Measurements from ENCODE around the gene TTC7B. TPM values are rescaled to one million over a fixed set of nuclear protein-coding genes. Genes with fewer than 3 reads are reported as not detected.

Gene TTC7B
- total RNA-seq, 1 experiment from 2014 or later: 9.6 TPM

DNA sequence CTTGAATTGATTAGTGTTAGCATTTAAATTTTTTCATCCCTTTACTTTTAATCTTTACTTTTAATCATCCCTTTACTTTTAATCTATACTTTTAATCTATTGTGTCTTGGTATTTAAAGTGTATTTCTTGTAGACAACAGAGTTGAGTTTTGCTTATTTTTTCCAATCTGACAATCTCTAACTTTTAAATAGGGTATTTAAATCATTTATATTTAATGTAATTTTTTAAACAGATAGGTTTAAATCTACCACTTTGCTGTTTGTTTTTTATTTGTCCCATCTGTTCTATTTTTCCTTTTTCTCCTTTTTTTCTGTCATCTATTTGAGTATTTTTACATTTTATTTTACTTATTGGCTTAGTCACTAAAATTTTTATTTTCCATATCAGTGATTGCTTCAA, 68.3 kb downstream of the TTC7B start:
- H3K36me3 Mint-ChIP-seq (ENCODE audit: insufficient read depth, unreplicated experiment): no peaks in the 10 kb centered on the region
- CTCF ChIA-PET: no interaction called here
- H3K4me3 Mint-ChIP-seq (ENCODE audit: low read depth, unreplicated experiment): no peak overlapping the region
- no peaks in the 10 kb centered on the region for H3K27me3 Mint-ChIP-seq (ENCODE audit: unreplicated experiment)
- H3K27ac Mint-ChIP-seq (ENCODE audit: unreplicated experiment): no peak overlapping the region
- H3K4me1 Mint-ChIP-seq (ENCODE audit: low read depth, unreplicated experiment): no peaks in the 10 kb centered on the region
- no TSS peak for BruUV-seq (replicated peaks)
- TF ChIP-seq, protein P1, sequence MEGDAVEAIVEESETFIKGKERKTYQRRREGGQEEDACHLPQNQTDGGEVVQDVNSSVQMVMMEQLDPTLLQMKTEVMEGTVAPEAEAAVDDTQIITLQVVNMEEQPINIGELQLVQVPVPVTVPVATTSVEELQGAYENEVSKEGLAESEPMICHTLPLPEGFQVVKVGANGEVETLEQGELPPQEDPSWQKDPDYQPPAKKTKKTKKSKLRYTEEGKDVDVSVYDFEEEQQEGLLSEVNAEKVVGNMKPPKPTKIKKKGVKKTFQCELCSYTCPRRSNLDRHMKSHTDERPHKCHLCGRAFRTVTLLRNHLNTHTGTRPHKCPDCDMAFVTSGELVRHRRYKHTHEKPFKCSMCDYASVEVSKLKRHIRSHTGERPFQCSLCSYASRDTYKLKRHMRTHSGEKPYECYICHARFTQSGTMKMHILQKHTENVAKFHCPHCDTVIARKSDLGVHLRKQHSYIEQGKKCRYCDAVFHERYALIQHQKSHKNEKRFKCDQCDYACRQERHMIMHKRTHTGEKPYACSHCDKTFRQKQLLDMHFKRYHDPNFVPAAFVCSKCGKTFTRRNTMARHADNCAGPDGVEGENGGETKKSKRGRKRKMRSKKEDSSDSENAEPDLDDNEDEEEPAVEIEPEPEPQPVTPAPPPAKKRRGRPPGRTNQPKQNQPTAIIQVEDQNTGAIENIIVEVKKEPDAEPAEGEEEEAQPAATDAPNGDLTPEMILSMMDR (IDR thresholded peaks at IDR 0.05; ENCODE audit: unreplicated experiment): no peak
- no peaks in the 10 kb centered on the region for H3K9me3 Mint-ChIP-seq (ENCODE audit: low read depth, unreplicated experiment)
- no peak for DNase-seq
- intact Hi-C loops (cut with micrococcal nuclease; ENCODE audit: unreplicated experiment): no loop called here

GRCh38 chr14:90743826-90744225, 72.4 kb downstream of the TTC7B start:
- no peak for DNase-seq
- CTCF ChIA-PET: no interaction called here
- BruUV-seq (replicated peaks): no TSS peak
- TF ChIP-seq, protein P1 (IDR thresholded peaks at IDR 0.05; ENCODE audit: unreplicated experiment): no peak
- intact Hi-C loops (cut with micrococcal nuclease; ENCODE audit: unreplicated experiment): no loop called here
- Mint-ChIP-seq H3K4me3 (ENCODE audit: low read depth, unreplicated experiment) (no peak overlapping the region), H3K27me3 (ENCODE audit: unreplicated experiment) (no peaks in the 10 kb centered on the region), H3K9me3 (ENCODE audit: low read depth, unreplicated experiment) (no peaks in the 10 kb centered on the region), H3K36me3 (ENCODE audit: insufficient read depth, unreplicated experiment) (no peaks in the 10 kb centered on the region), H3K27ac (ENCODE audit: unreplicated experiment) (no peak overlapping the region), H3K4me1 (ENCODE audit: low read depth, unreplicated experiment) (no peaks in the 10 kb centered on the region)

DNA sequence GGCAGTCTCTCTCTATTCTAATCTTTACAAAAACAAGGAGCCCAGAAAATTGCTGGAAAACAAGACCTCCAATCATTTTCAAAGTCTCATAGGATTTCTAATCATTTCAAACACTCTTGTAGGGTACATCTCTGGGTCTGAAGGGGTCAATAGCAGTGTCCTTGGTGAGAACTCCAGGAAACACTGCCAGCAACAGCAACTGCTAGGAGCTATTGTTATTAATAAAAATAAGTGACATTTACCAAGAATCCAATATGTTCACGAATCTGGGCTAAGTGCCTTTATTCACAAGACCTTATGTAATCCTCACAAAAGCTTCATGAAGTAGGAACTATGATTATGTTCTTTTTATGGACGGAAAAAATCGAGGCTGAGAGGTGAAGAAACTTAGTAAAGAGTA, 72.8 kb downstream of the TTC7B start:
- DNase-seq: no peak
- Mint-ChIP-seq H3K9me3 (ENCODE audit: low read depth, unreplicated experiment) (no peaks in the 10 kb centered on the region), H3K4me3 (ENCODE audit: low read depth, unreplicated experiment) (no peak overlapping the region), H3K4me1 (ENCODE audit: low read depth, unreplicated experiment) (no peaks in the 10 kb centered on the region), H3K27ac (ENCODE audit: unreplicated experiment) (no peak overlapping the region), H3K36me3 (ENCODE audit: insufficient read depth, unreplicated experiment) (no peaks in the 10 kb centered on the region), H3K27me3 (ENCODE audit: unreplicated experiment) (no peaks in the 10 kb centered on the region)
- intact Hi-C loops (cut with micrococcal nuclease; ENCODE audit: unreplicated experiment): no loop called here
- CTCF ChIA-PET: no interaction called here
- BruUV-seq (replicated peaks): no TSS peak
- TF ChIP-seq, protein P1 (IDR thresholded peaks at IDR 0.05; ENCODE audit: unreplicated experiment): no peak

- intact Hi-C loops (cut with micrococcal nuclease; ENCODE audit: unreplicated experiment): no loop called here
Measured at GRCh38 chr14:90742729-90743128, 73.5 kb downstream of the TTC7B start.

More at GRCh38 chr14:90742729-90743128, 73.5 kb downstream of the TTC7B start:
- BruUV-seq (replicated peaks): no TSS peak
- Mint-ChIP-seq H3K36me3 (ENCODE audit: insufficient read depth, unreplicated experiment) (no peaks in the 10 kb centered on the region), H3K27me3 (ENCODE audit: unreplicated experiment) (no peaks in the 10 kb centered on the region), H3K4me3 (ENCODE audit: low read depth, unreplicated experiment) (no peak overlapping the region), H3K9me3 (ENCODE audit: low read depth, unreplicated experiment) (no peaks in the 10 kb centered on the region), H3K27ac (ENCODE audit: unreplicated experiment) (no peak overlapping the region), H3K4me1 (ENCODE audit: low read depth, unreplicated experiment) (no peaks in the 10 kb centered on the region)
- CTCF ChIA-PET: no interaction called here
- TF ChIP-seq, protein P1 (IDR thresholded peaks at IDR 0.05; ENCODE audit: unreplicated experiment): no peak
- DNase-seq: no peak

Measured in Calu3 (cell line).